GM19455 (cell line): ENCODE results near the gene CD300LD.

Experiments
- ATAC-seq: cut with Tn5 transposase; IDR thresholded peaks from one replicate; pipeline ENCODE4 v1.9.1; 2021; ENCODE audit not compliant: unreplicated experiment

The CD300LD gene

DNA sequence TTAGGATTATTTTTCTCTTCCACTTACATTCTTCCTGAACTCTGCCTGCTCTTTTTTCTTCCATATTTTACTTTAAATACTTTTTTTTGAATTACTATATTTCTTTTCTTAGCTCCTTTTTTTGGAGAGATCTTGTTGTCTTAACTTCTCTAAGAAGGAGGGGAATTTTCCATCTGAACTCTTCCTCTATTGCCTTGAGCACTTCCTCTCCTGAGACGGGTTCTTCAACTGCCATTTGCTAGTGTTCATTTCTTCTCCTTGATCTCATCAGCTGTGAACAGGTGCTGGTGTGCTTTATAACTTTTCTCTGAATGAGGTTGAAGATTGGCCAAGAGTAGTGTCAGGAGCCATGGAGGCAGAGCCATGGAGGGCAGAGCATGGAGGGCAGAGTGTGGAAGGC lies 15.1 kb upstream of the CD300LD start:
- no peak for ATAC-seq

DNA sequence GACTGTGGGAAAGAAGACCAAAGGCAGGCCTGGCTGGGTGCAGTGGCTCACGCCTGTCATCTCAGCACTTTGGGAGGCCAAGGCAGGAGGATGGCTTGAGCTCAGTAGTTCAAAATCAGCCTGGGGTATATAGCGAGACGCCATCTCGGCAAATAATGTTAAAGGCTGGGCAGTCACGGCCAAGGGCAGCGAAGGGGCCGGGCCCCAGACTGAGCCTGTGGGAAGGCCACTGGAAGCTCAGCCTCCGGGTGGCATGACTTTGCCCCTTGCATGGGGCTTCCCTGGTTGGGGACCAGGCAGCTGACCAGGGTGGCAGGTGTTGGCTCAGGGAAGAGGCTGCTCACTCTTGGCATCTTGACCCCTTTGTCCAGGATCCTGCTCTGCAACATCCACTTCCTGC lies 14.0 kb upstream of the CD300LD start:
- ATAC-seq: no peak

DNA sequence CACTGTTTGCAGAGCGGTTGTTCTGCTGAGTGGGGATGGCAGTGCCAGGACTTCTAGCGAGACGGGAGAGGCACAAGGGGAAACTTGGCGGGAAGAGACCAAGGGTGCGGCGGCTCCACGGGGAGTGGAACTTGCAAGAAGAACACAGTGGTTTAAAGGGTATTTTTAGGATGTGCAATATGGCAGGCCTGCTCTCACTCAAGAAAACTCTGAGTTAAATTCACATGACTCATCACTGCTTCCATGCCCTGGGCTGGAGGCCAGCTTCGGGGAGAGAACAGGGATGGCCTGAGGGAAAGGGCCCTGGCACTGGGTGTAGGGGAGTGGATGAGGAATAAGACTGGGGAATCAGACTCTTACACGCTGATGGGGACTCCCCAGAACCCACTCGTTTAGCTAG lies 13.3 kb upstream of the CD300LD start:
- ATAC-seq: no peak

DNA sequence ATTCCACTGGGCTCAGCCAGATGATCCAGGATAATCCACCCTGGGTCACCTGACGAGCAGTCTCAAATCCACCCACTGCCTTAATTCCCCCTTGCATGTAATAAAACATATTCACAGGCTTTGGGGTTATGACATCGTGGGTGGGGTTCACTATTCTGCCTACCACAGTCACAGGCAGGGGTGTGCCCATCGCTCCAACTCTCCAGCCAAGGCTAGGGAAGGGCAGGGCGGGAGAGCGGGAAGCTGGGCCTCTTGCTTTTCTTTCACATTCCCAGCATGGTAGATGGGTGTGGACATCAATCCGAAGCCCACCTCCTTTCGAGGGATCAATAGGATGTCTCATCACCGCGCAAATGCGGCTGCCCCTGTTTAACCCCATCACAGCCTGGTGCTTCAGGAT lies 12.7 kb upstream of the CD300LD start:
- no peak for ATAC-seq

DNA sequence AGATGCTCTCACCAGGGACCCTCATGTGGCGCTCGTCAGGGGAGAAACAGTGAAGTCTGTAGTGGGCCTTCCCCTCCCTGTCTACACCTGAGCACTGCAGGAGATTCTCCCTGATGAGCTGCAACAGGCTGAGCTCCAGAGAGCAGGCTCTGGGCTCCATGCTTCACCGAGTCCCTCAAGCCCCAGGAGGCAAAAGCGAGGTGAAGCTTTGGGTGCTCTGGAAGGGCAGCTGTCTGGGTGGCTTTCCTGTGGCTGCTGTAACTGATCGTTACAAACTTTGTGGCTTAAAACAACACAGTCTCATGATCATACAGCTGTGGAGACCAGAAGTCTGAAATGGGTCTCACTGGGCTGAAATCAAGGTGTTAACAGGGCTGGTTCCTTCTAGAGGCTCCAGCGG lies 12.1 kb upstream of the CD300LD start:
- ATAC-seq: no peak

DNA sequence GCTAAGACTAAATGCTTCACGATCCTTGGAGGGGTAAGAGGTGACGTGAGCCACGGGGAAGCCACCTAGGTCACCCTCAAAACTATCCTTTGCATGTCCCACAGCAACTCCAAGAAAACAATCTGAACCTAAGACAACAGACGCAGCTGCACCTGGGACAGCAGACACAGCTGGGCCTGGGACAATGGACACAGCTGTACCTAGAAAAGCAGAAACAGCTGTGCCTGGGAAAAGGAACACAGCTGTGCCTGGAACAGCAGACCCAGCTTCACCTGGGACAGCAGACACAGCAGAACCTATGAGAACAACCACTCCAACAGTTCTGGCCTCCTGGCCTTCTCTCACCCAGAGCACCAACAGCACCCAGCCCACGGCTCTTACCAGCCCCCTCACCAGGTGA lies 11.7 kb upstream of the CD300LD start:
- no peak for ATAC-seq

DNA sequence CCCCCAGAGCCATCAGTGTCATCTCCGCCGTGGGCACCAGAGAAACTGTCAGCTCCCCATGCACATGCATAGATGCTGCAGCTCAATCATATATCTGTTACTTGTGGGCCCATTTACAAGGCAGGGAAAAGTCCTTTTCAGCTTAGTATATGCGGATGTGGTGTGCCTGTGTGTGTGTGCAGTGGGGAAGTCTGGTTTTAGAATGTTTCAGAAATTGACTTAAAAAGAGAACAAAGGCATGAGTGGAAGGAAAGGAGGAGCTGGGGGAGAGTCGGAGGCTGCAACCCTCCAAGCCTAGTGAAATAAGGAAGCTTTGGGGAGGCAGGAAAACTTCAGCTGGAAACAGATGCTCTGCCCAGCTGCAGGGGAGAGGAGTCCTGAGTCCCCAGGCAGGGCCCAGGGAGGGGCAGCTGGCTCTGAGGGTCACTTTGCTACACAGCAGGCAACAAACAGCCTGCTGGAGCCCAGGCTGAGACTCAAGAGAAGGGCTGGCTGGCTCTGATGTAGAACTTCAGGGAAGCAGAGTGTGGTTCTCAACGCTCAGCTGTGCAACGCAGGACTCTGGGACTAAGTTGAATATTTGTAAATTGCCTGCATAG lies 11.1 kb upstream of the CD300LD start:
- no peak for ATAC-seq

DNA sequence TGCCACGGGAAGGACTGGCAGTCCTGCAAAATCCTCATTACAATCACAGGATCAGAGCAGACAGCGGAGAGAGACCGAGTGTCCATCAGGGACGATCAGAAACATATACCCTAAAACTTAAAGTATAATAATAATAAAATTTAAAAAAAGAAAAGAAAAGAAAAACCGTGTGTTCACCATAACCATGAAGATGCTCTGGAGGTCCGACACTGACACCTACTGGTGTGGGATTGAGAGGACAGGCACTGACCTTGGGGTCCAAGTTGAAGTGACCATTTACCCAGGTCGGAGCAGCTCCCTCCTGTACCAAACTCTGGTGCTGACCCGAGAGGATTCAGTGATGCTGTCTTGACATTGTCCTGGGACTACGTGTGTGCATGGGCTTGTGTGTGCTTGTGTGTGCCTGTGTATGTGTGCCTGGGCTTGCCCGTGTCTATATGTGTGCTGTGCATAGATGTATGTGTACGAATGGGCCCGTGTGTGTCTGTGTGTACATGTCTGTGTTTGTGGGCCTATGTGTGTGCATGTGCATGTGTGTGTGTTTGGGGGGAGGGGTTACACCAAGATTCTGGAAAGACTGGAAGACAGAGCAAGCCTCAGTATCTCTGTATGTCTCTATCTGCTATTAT lies 10.0 kb upstream of the CD300LD start:
- ATAC-seq: no peak

DNA sequence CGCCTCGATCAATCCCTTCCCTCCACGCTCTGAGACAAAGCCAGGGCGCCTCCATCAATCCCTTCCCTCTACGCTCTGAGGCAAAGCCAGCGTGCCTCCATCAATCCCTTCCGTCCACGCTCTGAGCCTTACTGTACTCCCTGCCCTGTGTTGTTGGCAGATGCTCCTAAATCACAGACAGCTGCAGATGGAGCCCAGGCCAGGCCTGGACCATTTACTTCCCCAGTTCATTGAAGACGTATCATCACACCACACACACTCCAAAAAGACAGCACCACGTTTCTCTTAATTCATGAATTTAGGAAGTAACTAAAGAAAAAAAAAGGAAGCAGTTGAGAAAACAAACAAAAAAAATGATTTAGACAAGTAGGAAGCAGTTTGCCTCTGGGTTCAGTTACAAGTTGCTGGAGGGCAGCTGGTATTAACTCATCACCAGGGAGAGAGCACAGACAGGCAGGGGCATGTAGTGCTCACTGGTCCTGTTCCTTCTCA lies 7.4 kb upstream of the CD300LD start:
- ATAC-seq: no peak

DNA sequence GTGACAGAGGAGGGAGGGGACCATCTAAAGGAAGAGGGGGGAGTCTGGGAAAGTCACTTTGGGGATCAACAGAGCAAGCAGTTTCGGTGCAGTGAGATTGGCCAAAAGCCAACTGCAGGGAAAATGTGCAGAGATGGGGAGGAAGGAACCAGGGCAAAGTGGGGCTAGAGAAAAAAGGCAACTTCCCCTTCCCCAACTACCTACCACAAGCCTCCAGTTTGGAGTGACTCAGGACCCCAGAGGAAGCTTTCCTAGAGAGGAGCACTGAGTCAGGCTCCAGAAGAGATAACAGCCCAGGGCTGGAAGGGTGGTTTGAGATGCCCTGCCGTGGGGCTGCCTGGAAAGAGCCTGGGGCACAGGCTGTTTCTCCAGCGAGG lies 6.9 kb upstream of the CD300LD start:
- no peak for ATAC-seq

DNA sequence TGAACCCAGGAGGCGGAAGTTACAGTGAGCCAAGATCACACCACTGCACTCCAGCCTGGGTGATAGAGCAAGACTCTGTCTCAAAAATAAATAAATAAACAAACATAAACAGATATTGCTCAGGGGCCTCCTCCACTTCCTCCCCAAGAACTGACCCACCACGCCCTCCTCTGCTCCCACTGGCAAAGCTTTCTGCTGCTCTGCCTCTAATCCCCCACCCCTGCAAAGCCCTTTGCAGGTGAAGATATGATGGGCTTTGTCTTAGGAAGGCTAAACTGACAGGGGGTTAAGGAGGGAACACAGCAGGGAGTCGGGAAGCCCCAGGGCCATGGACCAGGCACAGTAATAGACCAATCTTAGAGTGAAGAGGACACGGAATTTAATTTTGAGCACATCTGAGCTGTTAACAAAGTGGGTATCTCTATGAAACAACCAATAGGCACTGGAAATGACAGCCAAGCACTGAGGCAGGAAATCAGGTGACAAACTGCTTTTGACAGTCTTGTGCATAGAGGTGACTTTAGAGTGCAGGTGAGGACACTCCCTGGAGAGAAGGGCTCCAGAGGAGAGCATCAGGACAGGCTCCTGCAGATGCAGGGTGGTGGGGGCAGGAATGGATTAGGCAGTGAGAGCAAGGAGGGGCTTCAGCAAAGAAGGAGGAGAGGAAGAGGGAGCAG lies 6.4 kb upstream of the CD300LD start:
- ATAC-seq: no peak

DNA sequence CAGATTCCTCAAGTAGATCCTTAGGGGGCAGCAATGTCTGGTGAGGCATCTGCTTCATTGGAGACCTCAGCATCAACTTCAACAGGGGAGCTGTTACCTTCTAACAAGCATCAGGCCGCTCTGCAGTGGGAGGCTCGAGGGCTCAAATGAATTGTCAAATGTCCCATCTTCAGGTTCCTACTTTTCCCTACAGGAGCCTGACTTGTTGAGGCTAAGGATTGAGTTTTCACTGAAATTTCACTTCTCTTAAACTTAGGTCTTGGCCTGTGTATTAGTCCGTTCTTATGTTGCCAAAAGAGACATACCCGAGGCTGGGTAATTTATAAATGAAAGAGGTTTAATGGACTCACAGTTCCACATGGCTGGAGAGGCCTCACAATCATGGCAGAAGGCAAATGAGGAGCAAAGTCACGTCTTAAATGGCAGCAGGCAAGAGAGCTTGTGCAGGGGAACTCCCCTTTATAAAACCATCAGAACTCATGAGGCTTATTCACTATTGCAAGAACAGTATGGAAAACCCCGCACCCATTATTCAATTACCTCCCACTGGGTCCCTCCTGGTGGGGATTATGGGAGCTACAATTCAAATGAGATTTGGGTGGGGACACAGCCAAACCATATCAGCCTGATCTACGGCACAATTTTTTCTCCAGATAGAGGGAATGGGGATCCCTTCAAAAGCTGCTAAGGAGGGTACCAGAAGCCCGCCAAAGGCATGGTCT lies 5.1 kb upstream of the CD300LD start:
- no peak for ATAC-seq

DNA sequence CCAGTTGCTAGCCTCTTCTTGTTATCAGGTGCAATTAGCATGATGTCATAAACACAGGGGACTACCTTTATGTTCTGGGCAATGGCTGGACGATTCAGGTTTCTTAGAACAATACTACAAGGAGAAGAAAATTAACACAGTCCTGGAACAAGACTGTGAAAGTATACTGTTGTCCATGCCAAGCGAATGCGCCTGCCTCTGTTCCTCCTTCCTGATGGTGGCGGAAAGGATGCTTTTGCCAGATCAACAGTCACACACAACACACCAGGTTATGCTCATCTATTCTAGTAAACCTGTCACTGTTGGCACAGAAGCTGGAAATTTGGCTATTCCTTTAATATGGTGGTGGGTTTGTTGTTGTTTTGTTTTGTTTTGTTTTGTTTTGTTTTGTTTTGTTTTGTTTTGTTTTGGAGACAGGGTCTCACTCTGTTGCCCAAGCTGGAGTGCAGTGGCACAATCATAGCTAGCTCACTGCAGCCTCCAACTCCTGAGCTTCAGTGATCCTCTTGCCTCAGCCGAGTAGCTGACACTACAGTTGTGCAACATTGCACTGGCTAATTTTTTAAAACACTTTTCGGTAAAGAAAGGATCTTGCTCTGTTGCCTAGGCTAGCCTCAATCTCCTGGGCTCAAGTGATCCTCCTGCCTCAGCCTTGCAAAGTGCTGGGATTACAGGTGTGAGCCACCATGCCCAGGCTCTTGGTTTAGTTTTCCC lies 3.1 kb upstream of the CD300LD start:
- no peak for ATAC-seq

DNA sequence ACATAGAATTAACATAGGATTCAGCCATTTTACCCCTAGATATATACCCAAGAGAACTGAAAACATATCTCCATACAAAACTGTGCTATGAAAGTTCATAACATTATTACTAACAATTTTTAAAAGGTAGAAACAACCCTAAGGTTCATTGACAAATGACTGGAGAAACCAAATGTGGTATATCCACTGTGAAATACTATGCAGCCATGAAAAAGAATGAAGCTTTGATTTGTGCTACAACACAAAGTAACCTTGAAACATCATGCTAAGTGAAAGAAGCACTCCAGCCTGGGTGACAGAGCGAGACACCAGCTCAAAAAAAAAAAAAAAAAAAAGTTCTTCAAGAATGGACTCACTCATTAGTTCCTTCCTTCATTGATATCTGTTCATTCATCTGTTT lies 580 bp downstream of the CD300LD start:
- ATAC-seq: no peak

DNA sequence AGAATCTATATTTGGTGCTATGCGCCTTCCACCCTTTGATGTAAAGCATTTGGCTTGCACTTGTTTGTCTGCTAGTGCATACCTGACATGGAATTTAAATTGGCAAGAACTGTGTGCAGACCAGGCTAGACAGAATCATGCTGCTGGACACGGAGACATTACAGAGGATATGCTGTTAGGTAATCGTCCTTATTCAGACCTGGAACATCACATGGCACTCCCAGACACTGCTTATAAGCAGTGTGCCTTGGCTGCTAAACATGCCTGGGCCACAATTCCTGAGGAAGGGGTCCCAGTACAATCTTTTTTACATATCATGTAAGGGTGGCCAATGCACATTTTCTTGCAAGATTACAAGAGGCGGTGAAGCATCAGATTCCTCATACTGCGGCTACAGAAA lies 6.4 kb downstream of the CD300LD start:
- no peak for ATAC-seq

DNA sequence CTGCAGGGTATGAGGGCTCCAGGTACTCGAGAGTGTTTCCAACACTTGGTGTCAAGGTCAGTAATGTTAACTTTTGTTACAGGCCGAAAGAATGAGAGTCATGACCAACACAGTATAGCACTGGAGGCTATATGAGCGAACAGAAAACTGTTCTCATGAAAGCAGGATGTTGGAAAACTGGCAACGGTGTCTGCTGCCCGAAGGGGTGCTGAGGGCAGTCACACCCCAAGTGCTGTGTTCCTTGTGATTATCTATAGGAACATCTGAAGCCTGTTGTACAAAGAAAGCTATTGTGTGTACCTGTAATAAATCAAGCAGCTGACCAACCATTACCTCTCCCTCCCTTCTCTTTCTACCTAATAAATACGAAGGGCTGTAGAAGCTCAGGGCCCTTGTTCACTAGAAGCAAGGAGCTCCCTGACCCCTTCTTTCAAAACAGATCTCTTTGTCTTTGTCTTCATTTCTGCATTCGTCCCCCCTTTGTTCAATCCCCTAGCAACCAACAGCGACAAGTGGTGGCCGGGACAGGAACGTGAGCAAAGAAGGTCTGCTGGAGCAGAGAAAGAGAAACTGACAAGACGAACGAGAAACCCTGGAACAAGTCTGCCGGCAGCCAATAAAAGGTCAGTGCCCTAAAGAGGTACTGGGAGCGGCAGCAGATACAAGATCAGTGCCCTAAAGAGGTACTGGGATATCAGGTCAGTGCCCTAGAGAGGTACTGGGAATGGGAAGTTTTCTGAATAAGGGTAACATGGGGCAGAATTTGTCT lies 7.6 kb downstream of the CD300LD start:
- ATAC-seq: no peak

DNA sequence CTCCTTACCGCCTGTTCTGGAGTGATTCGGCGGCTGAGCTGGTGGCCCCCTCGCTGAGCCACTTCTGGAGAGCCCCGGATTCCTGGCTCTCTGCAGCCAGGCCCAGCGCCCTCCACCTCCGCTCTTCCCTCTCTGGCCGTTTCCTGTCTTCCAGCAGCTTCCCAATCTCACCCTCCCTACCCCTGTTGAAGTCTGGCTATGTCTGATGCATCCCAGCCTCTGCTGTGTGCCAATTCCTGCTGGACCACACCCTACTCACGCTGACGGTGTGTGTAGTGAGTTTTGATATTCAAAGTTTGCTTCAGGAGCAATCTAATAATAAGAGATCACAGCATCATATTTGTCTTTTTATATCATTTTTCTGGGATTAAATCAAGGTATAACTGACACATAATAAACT lies 9.4 kb downstream of the CD300LD start:
- no peak for ATAC-seq

DNA sequence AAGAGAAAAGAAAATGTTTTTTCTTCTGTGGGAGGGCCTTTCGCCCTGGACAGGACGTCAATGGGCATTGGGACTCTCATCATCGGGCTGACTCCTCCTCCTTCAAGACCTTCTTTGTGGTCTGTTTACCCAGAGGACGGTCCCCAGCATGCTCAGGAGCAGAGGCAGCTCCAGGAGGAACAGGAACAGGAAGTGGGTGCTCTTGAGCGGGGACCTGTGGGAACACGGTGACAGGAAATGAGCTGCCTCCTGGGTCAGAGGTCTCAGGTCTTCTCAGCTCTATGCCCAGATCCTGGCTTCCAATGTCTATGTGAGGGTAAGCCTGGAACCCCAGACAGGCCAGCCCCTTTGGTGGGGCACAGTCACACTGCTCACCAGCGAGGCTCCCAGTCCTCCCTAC lies 12.2 kb downstream of the CD300LD start:
- ATAC-seq: no peak

DNA sequence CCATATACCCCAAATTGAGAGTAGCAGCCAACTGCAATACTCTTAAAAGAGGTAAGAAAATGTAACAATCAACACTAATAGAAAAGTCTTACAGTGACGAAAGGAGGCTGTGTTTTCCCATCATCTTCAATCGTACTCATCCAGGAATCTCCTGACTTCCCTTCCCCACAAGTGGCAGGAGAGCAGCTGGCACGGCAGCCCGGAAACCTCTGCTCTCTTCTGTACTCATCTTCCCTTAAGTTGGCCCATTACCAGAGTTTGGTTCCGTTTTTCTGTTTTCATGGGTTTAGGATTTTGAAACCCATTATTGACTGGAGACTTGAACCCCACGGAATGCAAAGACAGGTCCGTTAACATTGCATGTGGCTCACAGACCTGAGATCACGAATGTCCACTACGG lies 13.1 kb downstream of the CD300LD start:
- no peak for ATAC-seq

DNA sequence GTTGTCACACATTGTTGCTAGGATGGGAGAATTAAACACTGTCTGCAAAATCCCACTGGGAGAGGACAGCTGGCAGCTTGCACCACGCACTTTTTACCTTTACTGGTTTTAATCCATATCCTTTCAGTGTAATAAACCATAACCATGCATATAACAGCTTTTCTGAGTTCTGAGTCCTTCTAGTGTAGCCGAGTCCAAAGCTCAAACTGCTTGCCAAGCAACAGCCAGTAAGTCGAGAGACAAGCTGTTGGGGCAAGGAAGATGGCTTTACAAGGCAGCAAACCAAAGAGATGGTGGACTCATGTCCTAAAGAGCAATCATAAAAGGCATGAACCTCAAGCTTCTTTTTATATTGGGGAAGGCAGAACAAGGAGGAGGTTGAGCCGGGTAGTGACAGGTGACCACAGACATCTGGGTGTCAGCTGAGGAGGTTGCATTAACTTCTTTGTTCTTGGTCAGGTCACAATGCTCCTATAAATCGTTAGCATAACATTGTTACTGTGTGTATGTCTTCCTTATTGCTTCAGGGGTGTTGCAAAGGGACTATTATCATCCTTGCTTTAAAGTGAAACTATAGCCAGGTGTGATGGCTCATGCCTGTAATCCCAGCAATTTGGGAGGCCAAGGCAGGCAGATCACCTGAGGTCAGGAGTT lies 17.5 kb downstream of the CD300LD start:
- no peak for ATAC-seq
